T-cell (primary cell): Measurements from ENCODE around the gene NRG3. TPM values are rescaled to one million over a fixed set of nuclear protein-coding genes. Genes with fewer than 3 reads are reported as not detected.

ENCODE experiments used
- ATAC-seq, 4 experiments: fragments of 200-7000 bp in 3 of 4; fragments of 150-1000 bp in 1 of 4; cut with Tn5 transposase; replicated peaks in 1 of 4; 1 replicate in 3 of 4; 2 replicates in 1 of 4; pipeline ENCODE4 v1.10.0; 2021; ENCODE audit warnings: moderate library complexity in 3 of 4, mild to moderate bottlenecking in 2 of 4, moderate number of reproducible peaks in 1 of 4
- CTCF ChIA-PET, 2 donors: fragments of 300-600 bp; sonication (Branson Sonifier 250); formaldehyde crosslinking; loops; one replicate each; lab custom pipeline; 2022; ENCODE audit warnings: antibody characterized with exemption in 2 of 2; lab: Charles Lee
- POLR2A ChIA-PET, 2 donors: fragments of 300-600 bp; sonication (Branson Sonifier 250); formaldehyde crosslinking; loops; one replicate each; lab custom pipeline; 2022; ENCODE audit warnings: antibody characterized with exemption in 2 of 2; lab: Charles Lee
- DNase-seq, 35 experiments: peaks; one replicate each; pipeline versions ENCODE4 v3.0.0 to v3.0.0-alpha.2; 2013 to 2023
- H3K27ac ChIP-seq: one replicate; pipeline ENCODE4 v1.5.1; 2013; ENCODE audit warnings: low read length
- H3K27me3 ChIP-seq, 2 experiments: replicated peaks in 1 of 2; 1 replicate in 1 of 2; 2 replicates in 1 of 2; pipeline versions ENCODE4 v1.6.1 to v1.7.0; 2013; ENCODE audit warnings: low read length in 1 of 2, mixed read lengths in 1 of 2; ENCODE audit not compliant: control insufficient read depth in 2 of 2, insufficient read depth in 2 of 2; ENCODE audit errors: extremely low read depth in 1 of 2
- H3K36me3 ChIP-seq, 2 donors: 1 replicate in 1 of 2; 2 replicates in 1 of 2; pipeline versions ENCODE4 v1.6.1 to v1.7.0; 2013; ENCODE audit warnings: low read length in 1 of 2; ENCODE audit not compliant: control insufficient read depth in 2 of 2, insufficient read depth in 1 of 2; ENCODE audit errors: extremely low read depth in 1 of 2
- H3K4me1 ChIP-seq, 2 experiments: 1 replicate in 1 of 2; 2 replicates in 1 of 2; pipeline versions ENCODE4 v1.6.1 to v1.7.0; 2013; ENCODE audit warnings: low read length in 2 of 2, mixed read lengths in 1 of 2; ENCODE audit not compliant: insufficient read depth in 2 of 2, control insufficient read depth in 1 of 2; ENCODE audit errors: extremely low read depth in 1 of 2
- H3K4me3 ChIP-seq, 2 donors: 1 replicate in 1 of 2; 2 replicates in 1 of 2; pipeline versions ENCODE4 v1.5.1 to v1.7.0; 2013; ENCODE audit warnings: mild to moderate bottlenecking in 2 of 2, low read length in 1 of 2, moderate library complexity in 1 of 2; ENCODE audit not compliant: control insufficient read depth in 1 of 2; ENCODE audit errors: extremely low read depth in 1 of 2
- H3K9me3 ChIP-seq: 2 replicates; pipeline ENCODE4 v1.7.0; 2013
- H3K27ac Mint-ChIP-seq, 2 donors: one replicate each; pipeline ENCODE4 v1.8.0; 2020 to 2021; ENCODE audit warnings: mild to moderate bottlenecking in 2 of 2, mixed read lengths in 2 of 2
- H3K27me3 Mint-ChIP-seq, 2 donors: one replicate each; pipeline ENCODE4 v1.8.0; 2021 to 2022; ENCODE audit warnings: mixed read lengths in 2 of 2
- H3K36me3 Mint-ChIP-seq: one replicate; pipeline ENCODE4 v1.8.0; 2021; ENCODE audit warnings: mixed read lengths
- H3K4me1 Mint-ChIP-seq, 3 donors: one replicate each; pipeline ENCODE4 v1.8.0; 2020 to 2022; ENCODE audit warnings: mixed read lengths in 3 of 3, mild to moderate bottlenecking in 1 of 3
- H3K4me3 Mint-ChIP-seq, 3 donors: one replicate each; pipeline ENCODE4 v1.8.0; 2020 to 2022; ENCODE audit warnings: mild to moderate bottlenecking in 3 of 3, mixed read lengths in 3 of 3, moderate library complexity in 3 of 3
- H3K9me3 Mint-ChIP-seq, 3 donors: one replicate each; pipeline ENCODE4 v1.8.0; 2020 to 2022; ENCODE audit warnings: mixed read lengths in 3 of 3
- WGBS: methylation state at CpG from one replicate; pipeline ENCODE4 v1.1.5; 2013; ENCODE audit warnings: missing lambda C conversion rate; ENCODE audit not compliant: insufficient coverage; 5-methylcytosine and 5-hydroxymethylcytosine counted together
- total RNA-seq, 35 experiments: library from RNA in 6 of 35; stranded (reverse) in 6 of 35; fragments of 120-200 nt in 1 of 35; gene quantifications; one replicate each; pipeline versions ENCODE4 v1.2.1 to v1.2.4 and lab custom pipeline; 2013 to 2026

Gene NRG3
- total RNA-seq, 5 donors from 2014 or later (not counting 1 experiment from before 2014, with no cell fraction given), result 0.12 TPM; not detected in 4

- Histone ChIP-seq H3K27me3 (no peaks in the 10 kb centered on the region), H3K27ac (no peak overlapping the region), H3K4me3 (no peak overlapping the region), H3K4me1 (no peaks in the 10 kb centered on the region), H3K9me3 (no peaks in the 10 kb centered on the region), H3K36me3 (no peaks in the 10 kb centered on the region)
- Mint-ChIP-seq H3K9me3 (peaks cover 3 to 24% (median 18%) of the 10 kb centered on the region in 3 donors), H3K36me3 (no peaks in the 10 kb centered on the region), H3K27me3 (no peaks in the 10 kb centered on the region), H3K4me3 (no peak overlapping the region), H3K4me1 (no peaks in the 10 kb centered on the region), H3K27ac (no peak overlapping the region)
- ChIA-PET CTCF (no interaction called here), POLR2A (no interaction called here)
- ATAC-seq (no peak), DNase-seq (no peak)
- no CpG with 5 or more reads among the region's 4 CpGs for WGBS
These were observed 1047.1 kb downstream of the NRG3 start for GRCh38 chr10:82922046-82922445.

- Histone ChIP-seq H3K27ac (no peak overlapping the region), H3K4me3 (no peak overlapping the region), H3K9me3 (no peaks in the 10 kb centered on the region), H3K27me3 (no peaks in the 10 kb centered on the region), H3K4me1 (no peaks in the 10 kb centered on the region), H3K36me3 (no peaks in the 10 kb centered on the region)
- H3K4me1 Mint-ChIP-seq, result no peaks in the 10 kb centered on the region
- no peaks in the 10 kb centered on the region for H3K36me3 Mint-ChIP-seq
- DNase-seq (no peak), ATAC-seq (no peak)
- ChIA-PET CTCF (no interaction called here), POLR2A (no interaction called here)
- H3K9me3 Mint-ChIP-seq, result peaks cover 3 to 24% (median 18%) of the 10 kb centered on the region in 3 donors
- H3K27ac Mint-ChIP-seq, result no peak overlapping the region
- 67% methylated on average over 1 of the region's 2 CpGs for WGBS
- H3K4me3 Mint-ChIP-seq, result no peak overlapping the region
- H3K27me3 Mint-ChIP-seq, result no peaks in the 10 kb centered on the region
These were observed 1047.8 kb downstream of the NRG3 start for GRCh38 chr10:82922755-82923154.

GRCh38 chr10:82924711-82925110 is 1049.7 kb downstream of the NRG3 start:
- no peak for ATAC-seq
- Histone ChIP-seq H3K9me3 (no peaks in the 10 kb centered on the region), H3K27ac (no peak overlapping the region), H3K27me3 (no peaks in the 10 kb centered on the region), H3K4me1 (no peaks in the 10 kb centered on the region), H3K36me3 (no peaks in the 10 kb centered on the region), H3K4me3 (no peak overlapping the region)
- no peak overlapping the region for H3K27ac Mint-ChIP-seq
- ChIA-PET POLR2A (no interaction called here), CTCF (no interaction called here)
- no peak overlapping the region for H3K4me3 Mint-ChIP-seq
- no peaks in the 10 kb centered on the region for H3K36me3 Mint-ChIP-seq
- no CpG with 5 or more reads among the region's 1 CpG for whole genome bisulfite sequencing
- no peaks in the 10 kb centered on the region for H3K27me3 Mint-ChIP-seq
- H3K4me1 Mint-ChIP-seq, result no peaks in the 10 kb centered on the region
- H3K9me3 Mint-ChIP-seq, result peaks cover 3 to 25% (median 23%) of the 10 kb centered on the region in 3 donors
- DNase-seq, result no peak

GRCh38 chr10:82925547-82925946 is 1050.6 kb downstream of the NRG3 start:
- H3K4me1 Mint-ChIP-seq, result no peaks in the 10 kb centered on the region
- no peak overlapping the region for H3K27ac Mint-ChIP-seq
- Histone ChIP-seq H3K27me3 (no peaks in the 10 kb centered on the region), H3K36me3 (no peaks in the 10 kb centered on the region), H3K4me1 (no peaks in the 10 kb centered on the region), H3K27ac (no peak overlapping the region), H3K9me3 (no peaks in the 10 kb centered on the region), H3K4me3 (no peak overlapping the region)
- no peaks in the 10 kb centered on the region for H3K27me3 Mint-ChIP-seq
- no peaks in the 10 kb centered on the region for H3K36me3 Mint-ChIP-seq
- CTCF ChIA-PET, result no interaction called here
- no peak overlapping the region for H3K4me3 Mint-ChIP-seq
- WGBS, result no CpG with 5 or more reads among the region's 3 CpGs
- ATAC-seq, result no peak
- H3K9me3 Mint-ChIP-seq, result peaks cover 3 to 27% (median 17%) of the 10 kb centered on the region in 3 donors
- POLR2A ChIA-PET, result interaction anchor here in 1 of 2 donors (0.7 kb wide), 1 partner anchor 60 kb away, joined by 4 read pairs; no protein-coding TSS in a partner anchor
- DNase-seq, result no peak

- no peaks in the 10 kb centered on the region for H3K4me1 ChIP-seq
- Mint-ChIP-seq H3K27me3 (no peaks in the 10 kb centered on the region), H3K4me3 (no peak overlapping the region), H3K4me1 (no peaks in the 10 kb centered on the region), H3K9me3 (peaks cover 3 to 25% (median 7%) of the 10 kb centered on the region in 3 donors), H3K36me3 (no peaks in the 10 kb centered on the region), H3K27ac (no peak overlapping the region)
- H3K36me3 ChIP-seq, result no peaks in the 10 kb centered on the region
- ChIA-PET CTCF (no interaction called here), POLR2A (no interaction called here)
- 88% methylated on average over 3 of the region's 3 CpGs for WGBS
- H3K9me3 ChIP-seq, result no peaks in the 10 kb centered on the region
- ATAC-seq (no peak), DNase-seq (no peak)
- no peak overlapping the region for H3K27ac ChIP-seq
- no peaks in the 10 kb centered on the region for H3K27me3 ChIP-seq
- H3K4me3 ChIP-seq, result no peak overlapping the region
These were observed 1057.5 kb downstream of the NRG3 start for GRCh38 chr10:82932451-82932850.

GRCh38 chr10:82934429-82934828 is 1059.4 kb downstream of the NRG3 start:
- H3K4me1 Mint-ChIP-seq, result no peaks in the 10 kb centered on the region
- no peak overlapping the region for H3K4me3 Mint-ChIP-seq
- CTCF ChIA-PET, result no interaction called here

GRCh38 chr10:82934947-82935346 is 1060.0 kb downstream of the NRG3 start:
- Histone ChIP-seq H3K36me3 (no peaks in the 10 kb centered on the region), H3K27ac (no peak overlapping the region), H3K27me3 (no peaks in the 10 kb centered on the region), H3K9me3 (no peaks in the 10 kb centered on the region), H3K4me3 (no peak overlapping the region), H3K4me1 (no peaks in the 10 kb centered on the region)
- H3K4me3 Mint-ChIP-seq, result no peak overlapping the region
- no peaks in the 10 kb centered on the region for H3K36me3 Mint-ChIP-seq
- POLR2A ChIA-PET, result no interaction called here
- no peak for DNase-seq
- H3K4me1 Mint-ChIP-seq, result no peaks in the 10 kb centered on the region
- no peaks in the 10 kb centered on the region for H3K27me3 Mint-ChIP-seq
- H3K27ac Mint-ChIP-seq, result no peak overlapping the region
- no CpG with 5 or more reads among the region's 2 CpGs for WGBS
- H3K9me3 Mint-ChIP-seq, result peaks cover 4 to 19% (median 5%) of the 10 kb centered on the region in 3 donors
- no peak for ATAC-seq
- CTCF ChIA-PET, result no interaction called here

More at GRCh38 chr10:82934429-82934828, 1059.4 kb downstream of the NRG3 start:
- H3K36me3 ChIP-seq, result no peaks in the 10 kb centered on the region
- POLR2A ChIA-PET, result no interaction called here
- H3K9me3 ChIP-seq, result no peaks in the 10 kb centered on the region
- H3K27me3 ChIP-seq, result no peaks in the 10 kb centered on the region
- no peak overlapping the region for H3K4me3 ChIP-seq
- no peaks in the 10 kb centered on the region for H3K4me1 ChIP-seq
- ATAC-seq (no peak), DNase-seq (no peak)
- no peak overlapping the region for H3K27ac ChIP-seq
- WGBS, result no CpG with 5 or more reads among the region's 2 CpGs
- H3K36me3 Mint-ChIP-seq, result no peaks in the 10 kb centered on the region
- H3K9me3 Mint-ChIP-seq, result peaks cover 3 to 23% (median 4%) of the 10 kb centered on the region in 3 donors
- no peak overlapping the region for H3K27ac Mint-ChIP-seq
- no peaks in the 10 kb centered on the region for H3K27me3 Mint-ChIP-seq
